Measurements from ENCODE around the gene NTNG1. TPM values are rescaled to one million over a fixed set of nuclear protein-coding genes. Genes with fewer than 3 reads are reported as not detected.

Gene NTNG1
- total and polyA plus RNA-seq, 2 of the 4 experiments (the other 2 are of a cell fraction), result 1.2 to 2.3 TPM

DNA sequence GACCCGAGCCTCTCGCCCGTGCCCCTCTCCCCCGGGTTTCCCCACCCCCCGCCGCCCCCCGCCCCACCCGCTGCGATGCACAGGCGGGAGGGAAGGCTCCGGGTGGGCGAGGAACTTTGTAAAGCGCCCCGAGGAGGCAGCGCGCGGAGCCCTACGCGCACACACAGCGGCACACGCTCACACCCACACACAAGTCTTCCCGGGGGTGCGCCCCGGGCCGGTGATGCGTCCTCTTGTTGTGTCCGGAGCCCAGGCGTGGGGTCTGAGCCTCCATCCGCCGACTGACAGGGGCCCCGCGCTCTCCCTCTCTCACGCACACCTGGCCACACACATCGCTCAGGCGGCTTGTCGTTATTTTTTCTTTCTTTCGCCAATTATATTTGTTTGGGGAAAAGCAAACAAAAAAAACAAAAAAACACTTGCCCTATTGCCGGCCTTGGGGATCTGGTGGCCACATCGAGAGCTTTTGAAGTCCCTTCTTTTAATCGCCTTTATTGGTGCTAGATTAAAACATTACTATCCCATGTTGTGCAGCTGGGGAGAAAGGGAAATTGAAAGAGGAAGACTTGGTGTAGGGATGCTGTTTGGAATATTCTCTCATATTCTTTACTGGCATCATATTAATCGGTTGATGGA, 770 bp downstream of the NTNG1 start (continued):
- no peak for TF ChIP-seq ELK1 (IDR thresholded peaks at IDR 0.05; ENCODE audit: borderline replicate concordance, low read depth, low read length)

- in situ Hi-C loops (cut with MboI; ENCODE audit: low sequenced_read_pairs) (no loop called here), dilution Hi-C loops (cut with HindIII; ENCODE audit: low sequenced_read_pairs, unreplicated experiment) (no loop called here), intact Hi-C loops (cut with micrococcal nuclease) (loop anchor here (5.0 kb wide), 1 partner anchor 1120 kb away; no protein-coding TSS in a partner anchor)
- no peak overlapping the region for H3K4ac ChIP-seq (ENCODE audit: low read depth, low read length)
- H3K36me3 ChIP-seq (ENCODE audit: control insufficient read depth, insufficient read depth, low read length), result no peaks in the 10 kb centered on the region
- no peak overlapping the region for H2BK20ac ChIP-seq (ENCODE audit: low read depth, low read length)
- H3K9ac ChIP-seq (ENCODE audit: low read depth, low read length), result no peak overlapping the region
- no peak overlapping the region for H3K18ac ChIP-seq (ENCODE audit: low read depth, low read length)
- no peak overlapping the region for H2BK120ac ChIP-seq (ENCODE audit: low read depth, low read length)
- WGBS, 2 experiments (ENCODE audit: extremely low coverage in 2 of 2, insufficient read length in 1 of 2), result no CpG with 5 or more reads among the region's 5 CpGs
- no peak overlapping the region for H4K8ac ChIP-seq (ENCODE audit: low read depth in 2 of 2, low read length in 2 of 2)
- no peak overlapping the region for H2BK5ac ChIP-seq (ENCODE audit: low read depth, low read length, poor library complexity, severe bottlenecking)
- no peak overlapping the region for H4K91ac ChIP-seq (ENCODE audit: insufficient read depth, low read depth, low read length)
- peak; percentile 16; the same call in 1 of the 2 replicates for ATAC-seq (ENCODE audit: low read depth)
- H3K14ac ChIP-seq (replicated peaks; ENCODE audit: low read depth, low read length), result no peak overlapping the region
- no peaks in the 10 kb centered on the region for H3K9me3 ChIP-seq (ENCODE audit: control insufficient read depth, insufficient read depth, low read length)
- ChIA-PET CTCF (interaction anchor here (0.7 to 1.3 kb wide), 3 partner anchors 34 to 206 kb away, joined by 3 to 5 read pairs (median 3); no protein-coding TSS in a partner anchor), POLR2A (ENCODE audit: unreplicated experiment) (no interaction called here)
- H4K20me1 ChIP-seq (ENCODE audit: insufficient read depth, low read length), result no peaks in the 10 kb centered on the region
- BruUV-seq (replicated peaks), result no TSS peak
- no peak overlapping the region for H4K5ac ChIP-seq (ENCODE audit: low read depth, low read length)
- H3K56ac ChIP-seq (ENCODE audit: extremely low read depth, insufficient read depth, low read length), result no peak overlapping the region
- H3K4me1 ChIP-seq (ENCODE audit: control insufficient read depth, insufficient read depth, low read length), result no peaks in the 10 kb centered on the region
- no peak overlapping the region for H2AFZ ChIP-seq (replicated peaks; ENCODE audit: low read length, poor library complexity)
- peak overlapping the region; percentile 96; the same call in 1 of the 2 replicates for H3K4me2 ChIP-seq (ENCODE audit: low read depth, low read length)
- no peak overlapping the region for H2AK9ac ChIP-seq (replicated peaks; ENCODE audit: low read depth, low read length, poor library complexity)
- H3K23ac ChIP-seq (ENCODE audit: low read depth, low read length), result no peak overlapping the region
- peak; percentile 50 for DNase-seq
- no peaks in the 10 kb centered on the region for H3K9me1 ChIP-seq (ENCODE audit: insufficient read depth, low read length)
- no peaks in the 10 kb centered on the region for H3K79me1 ChIP-seq (ENCODE audit: low read depth in 1 of 2, low read length in 2 of 2)
- H3K27ac ChIP-seq (ENCODE audit: insufficient read depth, low read length), result no peak overlapping the region
- H3K27me3 ChIP-seq (ENCODE audit: control insufficient read depth, insufficient read depth, low read length), result peaks cover 5% of the 10 kb centered on the region; the same call in 1 of the 2 replicates
- no peak overlapping the region for H2BK15ac ChIP-seq (ENCODE audit: low read depth, low read length)
- no peak overlapping the region for H2AK5ac ChIP-seq (ENCODE audit: low read depth, low read length)
- peak overlapping the region; percentile 46; the same call in 1 of the 2 replicates for H3K4me3 ChIP-seq (ENCODE audit: insufficient read depth, low read depth, low read length)
- TF ChIP-seq RFX5 (IDR thresholded peaks at IDR 0.05; ENCODE audit: low read depth, low read length) (no peak), MAFK (IDR thresholded peaks at IDR 0.05; ENCODE audit: low read depth, low read length) (no peak), ELK1 (IDR thresholded peaks at IDR 0.05; ENCODE audit: borderline replicate concordance, low read depth, low read length) (no peak), SMC3 (IDR thresholded peaks at IDR 0.05; ENCODE audit: low read depth, low read length) (peak; percentile 64), RAD21 (IDR thresholded peaks at IDR 0.05; ENCODE audit: low read length) (peak; percentile 48), NFE2L2 (IDR thresholded peaks at IDR 0.05; ENCODE audit: low read depth, low read length) (no peak), CHD1 (IDR thresholded peaks at IDR 0.05; ENCODE audit: low read depth, low read length) (no peak), RCOR1 (IDR thresholded peaks at IDR 0.05; ENCODE audit: insufficient replicate concordance, low read length) (no peak), USF2 (IDR thresholded peaks at IDR 0.05; ENCODE audit: low read depth, low read length) (no peak)
- TF ChIP-seq, protein P1, sequence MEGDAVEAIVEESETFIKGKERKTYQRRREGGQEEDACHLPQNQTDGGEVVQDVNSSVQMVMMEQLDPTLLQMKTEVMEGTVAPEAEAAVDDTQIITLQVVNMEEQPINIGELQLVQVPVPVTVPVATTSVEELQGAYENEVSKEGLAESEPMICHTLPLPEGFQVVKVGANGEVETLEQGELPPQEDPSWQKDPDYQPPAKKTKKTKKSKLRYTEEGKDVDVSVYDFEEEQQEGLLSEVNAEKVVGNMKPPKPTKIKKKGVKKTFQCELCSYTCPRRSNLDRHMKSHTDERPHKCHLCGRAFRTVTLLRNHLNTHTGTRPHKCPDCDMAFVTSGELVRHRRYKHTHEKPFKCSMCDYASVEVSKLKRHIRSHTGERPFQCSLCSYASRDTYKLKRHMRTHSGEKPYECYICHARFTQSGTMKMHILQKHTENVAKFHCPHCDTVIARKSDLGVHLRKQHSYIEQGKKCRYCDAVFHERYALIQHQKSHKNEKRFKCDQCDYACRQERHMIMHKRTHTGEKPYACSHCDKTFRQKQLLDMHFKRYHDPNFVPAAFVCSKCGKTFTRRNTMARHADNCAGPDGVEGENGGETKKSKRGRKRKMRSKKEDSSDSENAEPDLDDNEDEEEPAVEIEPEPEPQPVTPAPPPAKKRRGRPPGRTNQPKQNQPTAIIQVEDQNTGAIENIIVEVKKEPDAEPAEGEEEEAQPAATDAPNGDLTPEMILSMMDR (conservative IDR thresholded peaks at IDR 0.05; ENCODE audit: low read depth, low read length), result peak; percentile 65
Observed at GRCh38 chr1:107142140-107142542, 1.3 kb downstream of the NTNG1 start.

All from IMR-90 (cell line).